HCT116 (cell line): Measurements from ENCODE around the gene SDK1. TPM values are rescaled to one million over a fixed set of nuclear protein-coding genes. Genes with fewer than 3 reads are reported as not detected.

Experiments used
- ATAC-seq: fragments of 200-7000 bp; cut with Tn5 transposase; 2 replicates; pipeline ENCODE4 v1.9.1; 2020; ENCODE audit warnings: mild to moderate bottlenecking, moderate library complexity
- BruUV-seq: library from RNA; stranded (reverse); fragments of 400-500 nt; replicated peaks from 2 replicates; lab custom pipeline; 2021; lab: Mats Ljungman, UMichigan
- CTCF ChIA-PET: fragments of 300-600 bp; sonication (Branson Sonifier 250); formaldehyde crosslinking; loops from one replicate; lab custom pipeline; 2021; ENCODE audit warnings: antibody characterized with exemption; lab: Charles Lee
- POLR2A ChIA-PET: fragments of 300-600, 350-600 bp; sonication (Branson Sonifier 250); formaldehyde crosslinking; loops from one replicate; lab custom pipeline; 2021; ENCODE audit warnings: antibody characterized with exemption; lab: Charles Lee
- RAD21 ChIA-PET, 2 experiments: fragments of 300-600 bp; sonication (Branson Sonifier 250); formaldehyde crosslinking; loops; one replicate each; lab custom pipeline; 2023; ENCODE audit warnings: low total read pairs in 2 of 2; ENCODE audit not compliant: uncharacterized antibody in 2 of 2, unreplicated experiment in 2 of 2, low non-redundant PET in 1 of 2; lab: Charles Lee
- DNase-seq: peaks from one replicate; pipeline ENCODE4 v3.0.0-alpha.2; 2010; ENCODE audit warnings: low read depth, low spot score
- H2AFZ ChIP-seq: fragments of 200-600 bp; shearing (Covaris generic), sonication (generic); 2 replicates; pipeline ENCODE4 v1.6.1; 2017; ENCODE audit warnings: low read depth, mixed run types, mixed read lengths, antibody characterized with exemption, low read length; ENCODE audit not compliant: poor library complexity, severe bottlenecking
- H3K27ac ChIP-seq: 2 replicates; pipeline ENCODE4 v1.5.1; 2012; ENCODE audit warnings: low read depth, low read length
- H3K27me3 ChIP-seq: fragments of 200-600 bp; sonication (generic); 2 replicates; pipeline ENCODE4 v1.6.1; 2016; ENCODE audit warnings: mixed run types, low read length, mixed read lengths; ENCODE audit not compliant: insufficient read depth
- H3K36me3 ChIP-seq, 2 experiments: fragments of 200-500 bp in 1 of 2; fragments of 200-600 bp in 1 of 2; sonication (Bioruptor generic) in 1 of 2; sonication (generic) in 1 of 2; 2 replicates each; pipeline versions ENCODE4 v1.5.1 to v1.6.1; 2014 to 2016; ENCODE audit warnings: low read length in 2 of 2, inconsistent platforms in 1 of 2, mixed read lengths in 1 of 2, mixed run types in 1 of 2; ENCODE audit not compliant: insufficient read depth in 2 of 2, control insufficient read depth in 1 of 2
- H3K4me1 ChIP-seq, 2 experiments: fragments of 200-600 bp in 1 of 2; sonication (generic) in 1 of 2; 2 replicates each; pipeline versions ENCODE4 v1.5.1 to v1.6.1; 2012 to 2017; ENCODE audit warnings: low read length in 2 of 2, inconsistent platforms in 1 of 2, mild to moderate bottlenecking in 1 of 2, mixed read lengths in 1 of 2, mixed run types in 1 of 2, moderate library complexity in 1 of 2; ENCODE audit not compliant: insufficient read depth in 2 of 2, control insufficient read depth in 1 of 2
- H3K4me2 ChIP-seq: fragments of 200-600 bp; sonication (generic); 2 replicates; pipeline ENCODE4 v1.6.1; 2017; ENCODE audit warnings: mixed run types, low read length, mixed read lengths
- H3K4me3 ChIP-seq, 2 experiments: fragments of 200-600 bp in 1 of 2; sonication (generic) in 1 of 2; replicated peaks in 1 of 2; 2 replicates each; pipeline ENCODE4 v1.5.1; 2011 to 2016; ENCODE audit warnings: low read length in 2 of 2, control low read depth in 1 of 2, low read depth in 1 of 2, mild to moderate bottlenecking in 1 of 2, mixed read lengths in 1 of 2, mixed run types in 1 of 2
- H3K79me2 ChIP-seq: fragments of 200-600 bp; sonication (generic); 2 replicates; pipeline ENCODE4 v1.6.1; 2017; ENCODE audit warnings: mild to moderate bottlenecking, mixed run types, low read length, moderate library complexity, mixed read lengths; ENCODE audit not compliant: insufficient read depth
- H3K9ac ChIP-seq: fragments of 200-600 bp; sonication (generic); 2 replicates; pipeline ENCODE4 v1.6.1; 2016; ENCODE audit warnings: low read length, mixed read lengths
- H3K9me2 ChIP-seq: fragments of 200-600 bp; sonication (generic), shearing (Covaris generic); 2 replicates; pipeline ENCODE4 v1.6.1; 2017; ENCODE audit warnings: mixed run types, mild to moderate bottlenecking, moderate library complexity; ENCODE audit not compliant: insufficient read depth
- H3K9me3 ChIP-seq, 2 experiments: fragments of 200-500 bp in 1 of 2; fragments of 200-600 bp in 1 of 2; sonication (Bioruptor generic) in 1 of 2; sonication (generic) in 1 of 2; 2 replicates each; pipeline ENCODE4 v1.6.1; 2014 to 2017; ENCODE audit warnings: low read length in 2 of 2, mixed read lengths in 2 of 2, inconsistent platforms in 1 of 2, low read depth in 1 of 2, mild to moderate bottlenecking in 1 of 2, mixed run types in 1 of 2, moderate library complexity in 1 of 2; ENCODE audit not compliant: control insufficient read depth in 1 of 2, insufficient read depth in 1 of 2
- H4K20me1 ChIP-seq: fragments of 200-600 bp; sonication (generic), shearing (Covaris generic); 2 replicates; pipeline ENCODE4 v1.6.1; 2017; ENCODE audit warnings: mixed run types, mild to moderate bottlenecking, moderate library complexity; ENCODE audit not compliant: insufficient read depth
- ATF3 ChIP-seq: IDR thresholded peaks from 2 replicates; pipeline ENCODE4 v1.6.1; 2012
- CBX3 ChIP-seq: IDR thresholded peaks from 2 replicates; pipeline ENCODE4 v1.6.1; 2012; ENCODE audit warnings: low read depth
- CEBPB ChIP-seq: IDR thresholded peaks from 2 replicates; pipeline ENCODE4 v1.6.1; 2012; ENCODE audit warnings: low read depth
- EZH2 ChIP-seq: fragments of 200-600 bp; sonication (generic); IDR thresholded peaks from 2 replicates; pipeline ENCODE4 v1.6.1; 2017; ENCODE audit warnings: antibody characterized with exemption, mixed run types
- EZH2phosphoT487 ChIP-seq: fragments of 200-600 bp; IDR thresholded peaks from 2 replicates; pipeline ENCODE4 v1.6.1; 2018; ENCODE audit warnings: antibody characterized with exemption, borderline replicate concordance
- FOSL1 ChIP-seq: IDR thresholded peaks from 2 replicates; pipeline ENCODE4 v1.6.1; 2012; ENCODE audit warnings: low read depth
- JUND ChIP-seq: IDR thresholded peaks from 2 replicates; pipeline ENCODE4 v1.6.1; 2012
- POLR2A ChIP-seq: IDR thresholded peaks from 2 replicates; pipeline ENCODE4 v1.7.0; 2011; ENCODE audit warnings: borderline replicate concordance; ENCODE audit not compliant: insufficient read depth, insufficient read length; ENCODE audit errors: extremely low read depth
- RAD21 ChIP-seq: IDR thresholded peaks from 2 replicates; pipeline ENCODE4 v1.6.1; 2012; ENCODE audit warnings: low read depth, mild to moderate bottlenecking
- REST ChIP-seq: IDR thresholded peaks from 2 replicates; pipeline ENCODE4 v1.6.1; 2012; ENCODE audit warnings: low read depth
- SIN3A ChIP-seq: IDR thresholded peaks from 2 replicates; pipeline ENCODE4 v1.6.1; 2012; ENCODE audit warnings: low read depth
- SP1 ChIP-seq: IDR thresholded peaks from 2 replicates; pipeline ENCODE4 v1.6.1; 2012; ENCODE audit warnings: low read depth
- SRF ChIP-seq: IDR thresholded peaks from 2 replicates; pipeline ENCODE4 v1.6.1; 2012; ENCODE audit warnings: low read depth
- TCF7L2 ChIP-seq: IDR thresholded peaks from 2 replicates; pipeline ENCODE4 v1.7.0; 2011; ENCODE audit warnings: borderline replicate concordance, inconsistent platforms; ENCODE audit not compliant: insufficient read depth, insufficient read length; ENCODE audit errors: extremely low read depth
- YY1 ChIP-seq: IDR thresholded peaks from 2 replicates; pipeline ENCODE4 v1.6.1; 2011; ENCODE audit warnings: low read length, low read depth, moderate library complexity, mild to moderate bottlenecking; ENCODE audit not compliant: insufficient replicate concordance; ENCODE audit errors: extremely low read depth
- ZNF274 ChIP-seq: fragments of 200-500 bp; sonication (Bioruptor generic); IDR thresholded peaks from 2 replicates; pipeline ENCODE4 v1.6.1; 2014; ENCODE audit warnings: mild to moderate bottlenecking, low read depth, low read length, inconsistent platforms
- intact Hi-C: fragments of 100-400 bp; cut with micrococcal nuclease; formaldehyde crosslinking; loops from 2 replicates; pipeline ENCODE4 v1.10.0; 2022
- total RNA-seq: library from RNA; stranded (reverse); gene quantifications from one replicate; pipeline ENCODE4 v1.2.1, GENCODE V29; 2021; ENCODE audit not compliant: unreplicated experiment
- TF ChIP-seq, protein P1 (sequence below): IDR thresholded peaks from 2 replicates; pipeline ENCODE4 v1.6.1; 2012
- TF ChIP-seq, protein P2 (sequence below), 3 experiments: fragments of 200-600 bp in 1 of 3; sonication (generic) in 1 of 3; IDR thresholded peaks in 2 of 3; conservative IDR thresholded peaks in 1 of 3; 2 replicates each; pipeline ENCODE4 v1.5.1; 2012 to 2017; ENCODE audit warnings: low read depth in 2 of 3, low read length in 2 of 3, antibody characterized with exemption in 1 of 3, borderline replicate concordance in 1 of 3, control low read depth in 1 of 3, mild to moderate bottlenecking in 1 of 3, mixed read lengths in 1 of 3, mixed run types in 1 of 3, moderate library complexity in 1 of 3; ENCODE audit not compliant: insufficient read depth in 1 of 3

SDK1 gene
- total RNA-seq, 1 experiment from 2014 or later: 0.05 TPM

GRCh38 chr7:4220011-4220410 lies 919.0 kb downstream of the SDK1 start:
- Histone ChIP-seq H2AFZ (no peak overlapping the region), H3K9me3 (no peaks in the 10 kb centered on the region), H3K79me2 (no peaks in the 10 kb centered on the region), H3K27ac (no peak overlapping the region), H3K4me3 (no peak overlapping the region), H3K27me3 (no peaks in the 10 kb centered on the region), H4K20me1 (no peaks in the 10 kb centered on the region), H3K9ac (no peak overlapping the region), H3K4me2 (no peak overlapping the region), H3K4me1 (no peaks in the 10 kb centered on the region), H3K36me3 (no peaks in the 10 kb centered on the region), H3K9me2 (no peaks in the 10 kb centered on the region)
- intact Hi-C loops: loop anchor here (10.0 kb wide), 1 partner anchor 255 kb away; no protein-coding TSS in a partner anchor
- TF ChIP-seq CEBPB: no peak
- no peak for TF ChIP-seq SRF
- no peak for TF ChIP-seq YY1
- TF ChIP-seq, protein P1, sequence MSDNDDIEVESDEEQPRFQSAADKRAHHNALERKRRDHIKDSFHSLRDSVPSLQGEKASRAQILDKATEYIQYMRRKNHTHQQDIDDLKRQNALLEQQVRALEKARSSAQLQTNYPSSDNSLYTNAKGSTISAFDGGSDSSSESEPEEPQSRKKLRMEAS: no peak
- TF ChIP-seq RAD21: no peak
- no peak for TF ChIP-seq SIN3A
- no peak for TF ChIP-seq TCF7L2
- no peak for TF ChIP-seq JUND
- no peak for TF ChIP-seq REST
- no peak for TF ChIP-seq ATF3
- no peak for TF ChIP-seq POLR2A
- TF ChIP-seq, protein P2, sequence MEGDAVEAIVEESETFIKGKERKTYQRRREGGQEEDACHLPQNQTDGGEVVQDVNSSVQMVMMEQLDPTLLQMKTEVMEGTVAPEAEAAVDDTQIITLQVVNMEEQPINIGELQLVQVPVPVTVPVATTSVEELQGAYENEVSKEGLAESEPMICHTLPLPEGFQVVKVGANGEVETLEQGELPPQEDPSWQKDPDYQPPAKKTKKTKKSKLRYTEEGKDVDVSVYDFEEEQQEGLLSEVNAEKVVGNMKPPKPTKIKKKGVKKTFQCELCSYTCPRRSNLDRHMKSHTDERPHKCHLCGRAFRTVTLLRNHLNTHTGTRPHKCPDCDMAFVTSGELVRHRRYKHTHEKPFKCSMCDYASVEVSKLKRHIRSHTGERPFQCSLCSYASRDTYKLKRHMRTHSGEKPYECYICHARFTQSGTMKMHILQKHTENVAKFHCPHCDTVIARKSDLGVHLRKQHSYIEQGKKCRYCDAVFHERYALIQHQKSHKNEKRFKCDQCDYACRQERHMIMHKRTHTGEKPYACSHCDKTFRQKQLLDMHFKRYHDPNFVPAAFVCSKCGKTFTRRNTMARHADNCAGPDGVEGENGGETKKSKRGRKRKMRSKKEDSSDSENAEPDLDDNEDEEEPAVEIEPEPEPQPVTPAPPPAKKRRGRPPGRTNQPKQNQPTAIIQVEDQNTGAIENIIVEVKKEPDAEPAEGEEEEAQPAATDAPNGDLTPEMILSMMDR (IDR thresholded peaks at IDR 0.05 in 2 of 3, conservative IDR thresholded peaks at IDR 0.05 in 1 of 3; ENCODE audit: borderline replicate concordance in 1 of 3, insufficient read depth in 1 of 3, low read depth in 2 of 3, low read length in 2 of 3): no peak
- no peak for TF ChIP-seq EZH2phosphoT487
- TF ChIP-seq CBX3: no peak
- TF ChIP-seq EZH2: no peak
- TF ChIP-seq FOSL1: no peak
- TF ChIP-seq SP1: no peak
- TF ChIP-seq ZNF274: no peak
- ChIA-PET RAD21 (no interaction called here), CTCF (no interaction called here), POLR2A (no interaction called here)
- BruUV-seq: no TSS peak
- no peak for ATAC-seq
- DNase-seq: no peak
